Activated T-cell treated with anti-CD3 and anti-CD28 coated beads, Interleukin-2, amount 50 U/mL, for 48 hours (primary cell): ENCODE results near the gene IL12RB2.
"Not testable (repeated sequence)": the region's sequence is repeated elsewhere in the genome, so short reads cannot be mapped to it uniquely, and the experiment has no call there.

Experiments used
- DNase-seq, 2 experiments: peaks; one replicate each; pipeline ENCODE4 v3.0.0-alpha.2; 2020

The IL12RB2 gene

GRCh38 chr1:67436511-67437055 is 128.9 kb downstream of the IL12RB2 start:
- DNase-seq: no peak

- no peak for DNase-seq
Measured at GRCh38 chr1:67437961-67438360, 130.3 kb downstream of the IL12RB2 start.

GRCh38 chr1:67439277-67440029 is 131.8 kb downstream of the IL12RB2 start:
- no peak for DNase-seq

DNA sequence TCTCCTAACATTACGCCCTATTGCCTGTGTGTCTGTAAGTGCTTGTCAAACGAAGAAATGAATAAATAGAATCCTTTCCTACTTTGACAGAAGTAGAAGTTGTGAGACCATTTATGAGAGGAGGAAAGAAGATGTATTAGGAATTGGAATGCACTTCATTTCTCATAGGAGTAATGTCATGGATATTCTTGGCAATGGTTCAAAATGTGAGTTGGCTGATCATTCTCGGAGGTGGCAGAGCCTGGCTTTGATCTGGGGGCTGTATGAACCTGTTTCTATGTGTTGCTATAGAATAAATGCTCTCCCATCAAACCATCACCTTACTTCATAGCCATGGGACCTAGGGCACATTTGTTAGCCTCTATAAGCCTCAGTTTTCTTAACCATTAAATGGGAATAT is 132.7 kb downstream of the IL12RB2 start:
- DNase-seq: no peak

DNA sequence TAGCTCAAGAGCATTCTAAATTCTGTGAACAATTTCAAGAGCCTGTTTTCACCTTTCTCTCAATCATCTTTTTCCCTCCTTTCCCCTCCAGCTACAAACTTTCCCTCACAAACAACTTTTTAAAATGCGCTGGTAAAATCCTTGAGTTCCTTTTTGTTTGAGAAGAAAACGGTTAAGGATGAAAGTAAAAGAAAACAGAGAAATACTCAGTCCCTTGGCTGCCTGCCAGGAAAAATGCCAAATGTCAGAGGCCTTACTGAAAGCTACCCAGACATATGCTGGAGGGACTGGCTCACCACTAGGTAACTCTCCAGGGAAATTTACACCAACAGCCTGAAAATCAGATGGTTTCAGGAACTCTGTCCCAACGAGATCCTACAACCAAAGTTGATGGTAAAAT is 133.5 kb downstream of the IL12RB2 start:
- peak; percentile 56 to 61 for DNase-seq

DNA sequence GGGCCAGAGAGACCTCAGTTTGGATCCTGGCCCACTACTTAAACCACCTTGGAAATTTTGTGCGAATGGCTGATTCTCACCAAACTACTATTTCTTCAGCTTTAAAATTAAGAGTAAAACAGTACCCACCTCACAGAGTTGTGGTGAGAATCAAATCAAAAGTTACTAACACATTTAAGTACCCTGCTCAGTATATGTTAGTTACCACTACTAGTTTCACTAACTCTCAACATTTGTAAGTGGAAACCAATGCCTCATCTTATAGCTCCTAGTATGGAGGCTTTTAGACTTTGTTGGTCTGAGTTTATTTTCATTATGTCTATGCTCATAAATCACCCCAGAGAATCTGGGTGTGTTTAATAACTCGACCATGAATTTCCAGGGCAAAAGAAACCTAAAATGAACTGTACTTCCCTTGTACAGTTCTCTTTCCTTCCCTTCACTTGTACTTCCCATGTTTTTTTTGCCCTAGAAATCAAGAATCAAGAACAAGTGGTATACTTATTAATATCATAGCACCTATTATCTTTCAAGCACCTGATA is 134.1 kb downstream of the IL12RB2 start:
- DNase-seq: no peak

- DNase-seq: not testable (repeated sequence)
Measured at GRCh38 chr1:67446014-67446413, 138.3 kb downstream of the IL12RB2 start.
